HG02870 (cell line): ENCODE data around the gene TNIK.
"Not testable (repeated sequence)": the region's sequence is repeated elsewhere in the genome, so short reads cannot be mapped to it uniquely, and the experiment has no call there.

Experiments used
- ATAC-seq: cut with Tn5 transposase; IDR thresholded peaks from one replicate; pipeline ENCODE4 v1.9.1; 2021; ENCODE audit warnings: mild to moderate bottlenecking, moderate library complexity; ENCODE audit not compliant: unreplicated experiment

Gene TNIK

DNA sequence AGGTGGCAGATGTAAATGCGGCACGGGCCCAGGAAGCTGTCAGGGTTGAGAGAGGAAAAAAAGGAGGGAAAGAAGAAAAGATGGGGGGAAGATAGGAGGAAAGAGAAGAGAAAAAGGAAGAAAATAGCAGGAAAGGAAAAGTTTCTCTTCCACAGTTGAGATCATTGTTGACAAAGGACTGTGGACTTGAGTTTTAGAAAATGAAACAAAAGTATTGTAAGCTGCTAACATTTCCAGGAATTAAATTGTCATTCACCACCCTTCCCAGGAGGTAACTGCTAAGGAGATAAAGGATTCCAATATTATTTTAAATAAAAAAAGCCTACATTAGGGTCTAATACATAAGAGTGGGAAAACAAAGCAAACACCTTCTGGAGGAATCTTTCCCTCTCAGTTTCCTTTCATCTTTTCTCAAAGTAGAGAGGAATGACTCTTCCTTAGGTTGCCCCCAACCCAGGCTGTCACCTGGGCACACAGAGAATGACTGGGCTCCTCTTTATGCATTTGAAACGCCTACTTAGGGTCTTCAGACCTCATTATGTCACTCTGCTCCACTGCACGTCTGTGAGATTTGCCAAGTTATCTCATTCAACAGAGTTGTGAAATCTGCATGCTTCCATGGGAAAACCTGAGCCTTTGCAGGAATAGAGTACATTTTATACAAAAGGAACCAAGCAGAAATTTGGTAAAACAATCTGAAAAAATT, 194.0 kb downstream of the TNIK start:
- ATAC-seq, result no peak

DNA sequence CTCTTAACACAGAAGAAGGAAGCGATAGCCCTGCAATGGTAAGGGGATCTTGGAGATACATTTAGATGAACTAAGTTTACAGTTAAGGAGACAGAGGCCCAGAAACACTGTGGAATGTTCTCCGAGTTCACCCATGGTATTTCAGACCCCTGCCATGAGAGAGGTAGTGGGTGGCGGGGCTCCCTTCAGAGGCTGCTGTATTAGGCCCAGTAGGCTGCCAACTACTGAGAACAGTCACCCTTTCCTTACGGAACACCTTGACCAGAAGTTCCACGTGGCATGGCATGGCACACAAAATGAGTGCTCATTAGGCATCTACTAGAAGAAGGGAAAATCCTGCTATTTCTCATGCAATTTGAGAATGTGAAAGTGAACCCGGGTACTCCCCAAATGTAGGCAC, 195.4 kb downstream of the TNIK start:
- ATAC-seq, result no peak

DNA sequence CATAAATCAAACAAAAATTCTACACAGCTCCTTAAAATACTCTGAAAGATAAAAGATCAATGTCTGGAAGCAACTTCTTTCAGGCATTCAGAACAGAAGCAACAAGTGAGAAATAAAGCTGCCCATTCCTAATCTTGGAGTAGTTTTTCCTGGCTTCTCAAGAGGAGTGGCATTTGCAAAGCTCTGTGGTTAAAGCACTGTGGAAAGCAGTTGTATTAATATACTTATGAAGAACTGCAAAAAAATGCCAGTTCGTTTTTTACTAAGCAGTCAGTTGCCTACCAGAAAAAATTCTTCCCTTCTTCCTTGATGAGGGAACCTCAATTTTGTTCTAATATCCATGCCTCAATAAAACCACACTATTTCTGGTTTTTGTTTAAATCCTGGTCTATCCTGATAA, 197.8 kb downstream of the TNIK start:
- ATAC-seq, result no peak

DNA sequence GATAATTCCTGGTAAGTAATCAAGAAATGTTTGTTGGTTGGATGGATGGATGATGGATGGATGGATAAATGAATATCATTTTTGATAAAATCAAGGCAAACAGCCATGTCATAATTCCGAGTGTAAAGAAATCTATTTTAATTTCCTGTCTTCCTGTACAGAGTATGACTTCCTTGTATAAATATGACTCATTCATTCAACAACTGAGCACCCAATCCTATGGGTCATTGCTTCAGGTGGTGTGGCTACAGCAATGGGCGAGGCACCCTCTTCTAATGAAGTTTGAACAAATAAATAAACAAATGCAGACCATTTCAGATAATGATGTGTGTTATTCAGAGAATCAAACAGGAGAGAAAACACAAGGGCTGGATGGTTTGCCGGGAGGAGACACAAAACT, 198.7 kb downstream of the TNIK start:
- ATAC-seq, result no peak

DNA sequence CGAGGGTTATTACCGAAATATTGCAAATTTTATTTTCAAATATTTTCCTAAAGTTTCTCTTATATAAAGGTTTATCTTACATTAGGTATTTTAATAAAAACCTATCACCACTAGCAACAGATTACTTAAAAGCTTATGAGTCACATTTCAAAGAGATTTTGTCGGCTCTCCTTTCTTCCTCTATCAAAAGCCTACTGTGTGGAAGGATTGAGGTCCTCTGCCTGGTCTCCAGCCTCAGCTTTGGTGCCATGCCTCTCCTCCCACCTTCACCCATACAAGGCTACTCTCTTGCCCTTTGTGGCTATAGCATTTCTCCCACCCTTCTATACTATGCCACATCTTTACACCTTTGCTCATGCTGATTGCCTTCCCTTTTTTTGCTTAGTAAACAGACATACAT, 199.3 kb downstream of the TNIK start:
- no peak for ATAC-seq

DNA sequence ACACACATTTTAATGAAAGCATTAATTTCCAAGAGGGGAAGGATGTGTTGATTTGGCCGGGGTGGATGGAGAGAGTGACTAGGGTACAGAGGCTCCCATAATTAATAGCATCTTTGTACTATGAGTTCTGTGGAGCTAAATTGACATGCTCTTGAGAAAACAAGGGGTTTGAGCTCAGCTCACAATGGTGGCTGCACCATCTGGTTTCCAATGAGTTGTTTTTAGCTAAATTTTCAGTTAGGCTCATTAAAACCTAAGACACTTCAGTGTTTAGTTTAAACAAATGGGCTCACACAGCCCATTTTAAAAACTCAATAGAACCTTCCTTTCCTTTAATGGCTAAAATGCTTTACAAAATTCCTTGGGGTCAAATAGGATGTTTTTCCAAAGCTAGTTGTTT, 199.7 kb downstream of the TNIK start:
- ATAC-seq, result no peak

DNA sequence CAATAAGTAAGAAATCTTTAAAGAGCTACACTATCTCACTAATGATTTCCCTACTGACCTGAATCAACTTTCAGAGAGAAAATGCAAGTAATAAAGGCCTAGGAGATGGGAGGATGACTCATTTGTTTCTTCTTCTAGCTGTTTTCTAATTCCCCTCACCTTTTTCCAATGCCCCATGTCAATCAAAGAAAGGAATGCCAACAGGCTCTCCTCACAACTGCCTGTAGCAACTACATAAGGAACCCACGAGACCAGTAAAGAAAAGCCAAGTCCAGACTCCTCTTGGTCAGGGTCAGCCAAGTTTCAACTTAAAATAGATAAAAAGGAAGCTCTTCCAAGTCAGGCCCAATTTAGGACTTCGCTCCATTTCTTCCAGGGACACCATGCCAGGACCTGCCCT, 201.9 kb downstream of the TNIK start:
- ATAC-seq, result no peak

DNA sequence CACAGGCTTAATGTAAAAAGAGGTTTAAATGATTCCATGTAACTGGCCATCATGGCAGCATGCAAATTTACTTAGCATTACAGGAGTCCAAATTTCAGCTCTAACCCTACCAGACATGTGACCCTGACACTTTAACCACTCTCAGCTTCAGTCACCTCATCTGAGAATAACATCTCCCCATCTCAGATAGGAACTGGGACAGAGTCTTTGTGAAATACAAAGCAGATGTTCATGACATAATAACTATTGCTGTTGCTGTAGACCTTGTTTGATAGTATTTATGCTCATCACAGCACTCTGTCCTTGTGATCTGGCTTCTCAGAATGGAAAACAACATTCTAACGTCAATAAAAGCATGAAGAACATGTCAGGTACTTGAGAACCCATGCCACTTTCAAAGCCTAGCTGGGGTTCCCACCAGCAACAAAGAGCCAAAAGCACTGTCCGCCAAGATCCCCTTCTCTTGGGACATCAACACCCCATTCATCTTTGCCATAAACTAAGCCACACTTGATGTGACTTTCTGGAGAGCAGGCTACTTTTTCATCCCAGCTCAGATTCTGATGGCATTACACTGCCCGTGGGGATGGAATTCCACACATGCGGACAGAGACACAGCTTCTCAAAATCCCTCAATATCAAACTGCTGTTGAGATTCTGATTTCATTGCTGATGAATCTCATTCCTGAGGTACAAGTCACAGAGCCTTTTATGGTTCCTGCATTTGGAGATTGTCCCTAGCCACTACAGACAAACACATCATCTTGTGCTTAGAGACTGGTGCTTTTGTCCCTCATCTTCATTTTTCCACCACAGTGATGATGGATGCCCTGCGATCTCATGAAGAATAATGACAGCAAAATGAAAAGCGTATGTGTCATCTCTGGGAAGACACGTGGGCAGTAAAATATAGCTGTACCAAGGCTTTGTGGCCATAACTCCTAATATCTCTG, 202.7 kb downstream of the TNIK start:
- ATAC-seq, result peak; percentile 56

DNA sequence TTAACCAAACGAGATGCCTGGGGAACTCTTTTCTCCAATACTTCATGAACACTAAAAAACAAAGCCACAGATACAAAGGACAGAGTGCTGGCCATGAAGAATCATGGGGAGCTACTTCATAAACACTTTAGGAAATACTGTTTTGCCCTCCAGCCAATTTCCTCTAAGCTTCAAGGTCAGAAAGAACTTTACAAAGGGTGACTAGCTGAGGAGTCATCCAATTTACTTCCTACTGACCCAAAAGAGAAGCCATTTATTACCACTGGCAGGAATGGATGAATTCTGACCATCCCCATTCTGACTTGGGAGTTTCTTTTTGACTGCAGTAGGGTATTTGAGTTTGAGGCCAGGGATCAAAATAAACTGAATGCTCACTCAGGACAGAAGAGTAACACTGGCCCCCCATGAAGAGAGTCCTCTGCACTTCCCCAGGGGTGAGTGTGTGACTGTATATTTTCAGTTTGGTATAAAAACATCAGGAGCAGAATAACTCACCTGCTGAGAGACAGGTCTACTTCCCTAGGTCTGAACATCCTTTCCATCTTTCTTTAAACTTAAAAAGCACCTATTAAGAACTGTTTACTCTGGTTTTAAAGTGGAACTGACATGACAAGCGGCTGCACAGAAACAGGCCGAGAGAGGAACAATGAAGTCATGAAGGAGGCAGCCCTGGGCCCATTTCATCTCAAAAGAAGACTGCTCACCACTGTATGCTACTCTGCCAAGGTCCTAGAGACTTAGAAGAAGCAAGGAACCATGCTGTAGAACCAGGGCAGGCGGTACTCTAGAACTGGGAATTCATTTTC, 203.6 kb downstream of the TNIK start:
- peak; percentile 5 for ATAC-seq

DNA sequence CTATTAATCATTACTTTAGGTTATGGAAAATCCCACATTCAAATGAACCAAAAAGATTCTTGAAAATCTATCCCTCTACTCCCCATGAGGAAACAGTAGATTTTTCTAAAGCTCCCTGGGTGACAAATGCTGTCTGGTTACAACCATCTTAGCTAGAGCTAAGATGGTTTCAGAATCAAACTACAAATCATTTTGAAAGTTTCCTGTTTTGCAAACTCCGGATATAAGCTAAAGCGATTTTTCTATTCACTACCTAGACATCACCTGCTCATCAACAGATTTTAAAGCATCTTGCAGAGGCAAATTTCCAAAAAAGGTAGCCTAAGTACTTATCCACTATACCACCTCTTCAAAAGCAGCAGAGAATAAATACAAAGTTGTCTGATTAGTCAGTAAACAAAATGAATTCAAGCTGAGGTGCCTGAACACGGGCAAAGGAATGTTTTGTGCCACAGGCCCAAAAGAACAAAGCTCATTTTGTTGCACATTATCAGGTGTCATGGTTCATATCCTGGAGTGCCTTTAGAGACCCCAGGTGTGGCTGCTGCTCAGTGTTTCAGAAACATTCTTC, 204.9 kb downstream of the TNIK start:
- peak; percentile 49 for ATAC-seq

DNA sequence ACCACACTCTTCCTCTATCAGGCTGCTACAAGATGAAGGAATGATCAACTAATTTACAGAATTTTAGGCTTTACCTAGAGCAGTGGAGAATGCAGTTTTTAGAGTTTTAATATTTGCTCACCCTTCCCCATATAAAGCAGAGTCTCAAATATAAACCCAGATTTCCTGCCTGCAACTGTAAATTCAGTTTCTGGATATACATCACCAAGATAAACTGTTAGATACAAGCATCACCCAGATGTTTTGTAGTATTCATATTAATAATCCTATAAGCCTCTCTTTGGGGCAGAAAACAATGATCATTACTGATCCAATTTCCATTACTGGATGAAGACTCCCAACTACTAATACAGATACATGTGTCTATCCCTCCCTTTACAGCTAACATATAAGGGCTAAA, 205.9 kb downstream of the TNIK start:
- no peak for ATAC-seq

DNA sequence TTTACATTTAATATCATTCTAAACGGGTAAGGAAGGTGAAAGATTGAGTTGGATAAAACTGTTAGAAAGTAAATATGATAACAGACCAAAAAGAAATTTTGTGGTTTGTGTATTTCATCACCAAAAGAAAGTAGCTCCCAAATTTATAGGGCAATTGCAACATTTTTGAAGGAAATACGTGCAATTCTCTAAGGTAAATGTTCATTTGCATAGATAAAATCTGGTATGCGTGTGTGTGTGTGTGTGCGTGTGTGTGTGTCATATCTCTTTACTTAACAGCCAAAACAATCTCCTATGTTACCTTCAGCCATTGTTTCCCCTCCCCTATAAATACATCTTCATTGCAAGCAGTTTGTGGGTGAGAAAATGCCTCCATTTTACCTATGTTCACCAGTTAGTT, 208.4 kb downstream of the TNIK start:
- ATAC-seq, result no peak

DNA sequence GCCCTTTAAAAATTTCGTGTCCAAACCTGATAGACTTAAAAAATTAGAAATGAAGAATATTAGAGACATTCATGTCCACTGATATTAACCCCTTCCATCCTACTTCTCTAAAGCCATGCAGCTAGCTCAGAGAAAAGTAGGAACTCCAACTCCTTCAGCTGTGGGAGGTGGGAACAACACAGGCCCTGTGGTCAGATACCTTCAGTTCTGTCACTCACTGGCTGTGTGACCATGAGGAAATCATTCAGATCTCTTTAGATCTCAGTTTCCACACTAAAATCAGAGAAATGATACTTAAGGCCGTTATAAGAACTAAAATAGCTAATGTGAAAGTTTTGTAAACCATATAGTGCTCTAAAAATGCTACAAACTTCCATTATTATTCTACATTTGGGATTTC, 209.8 kb downstream of the TNIK start:
- no peak for ATAC-seq

DNA sequence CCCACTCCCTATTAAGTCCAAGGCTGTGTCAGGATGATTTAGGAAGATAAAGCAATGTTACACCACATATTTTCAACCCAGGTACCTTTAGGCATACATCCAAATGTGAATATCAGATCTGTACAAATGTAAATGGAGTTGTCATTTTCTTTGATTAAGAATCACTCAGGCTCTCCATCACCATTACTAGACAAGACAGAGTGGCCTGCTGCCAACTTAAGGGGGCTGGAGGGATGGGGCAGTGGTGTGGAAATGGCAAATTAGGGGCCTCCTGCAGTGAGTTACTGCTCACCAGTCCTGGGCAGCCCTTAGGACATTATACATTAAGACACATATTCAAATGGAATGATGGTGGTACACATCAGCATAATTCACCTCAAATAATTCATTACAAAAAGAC, 211.0 kb downstream of the TNIK start:
- ATAC-seq, result peak; percentile 4

DNA sequence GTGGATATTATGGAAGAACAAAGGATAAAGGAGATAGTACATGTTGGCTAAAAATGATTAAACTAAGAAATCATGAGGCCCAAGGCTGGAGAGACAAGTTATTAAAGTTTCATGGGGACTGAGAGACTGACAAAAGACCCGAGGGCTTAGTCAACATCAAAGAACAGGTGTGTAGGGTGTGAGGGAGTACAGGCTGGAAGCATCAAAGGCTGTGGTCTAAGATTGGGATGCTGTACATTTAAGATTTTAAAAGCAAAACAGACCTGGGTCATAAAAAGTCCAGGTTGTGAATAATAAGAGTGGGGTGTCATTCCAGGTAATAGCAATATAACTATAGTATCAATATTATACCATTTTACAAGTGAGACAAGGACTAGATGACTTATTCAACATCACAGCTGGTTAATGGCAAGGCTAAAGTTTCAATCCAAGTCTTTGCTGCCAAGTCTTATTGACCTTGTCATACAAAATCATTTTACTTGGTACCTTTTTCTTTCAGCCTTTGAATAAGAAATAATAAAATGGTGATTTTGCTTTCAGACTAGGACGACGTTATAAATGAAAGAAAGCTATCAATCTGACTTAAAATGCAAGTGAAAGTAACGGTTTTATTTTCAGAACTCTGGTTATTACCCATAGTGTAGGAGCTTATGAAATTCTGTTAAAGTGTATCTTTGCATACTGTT, 211.6 kb downstream of the TNIK start:
- ATAC-seq, result peak; percentile 72

DNA sequence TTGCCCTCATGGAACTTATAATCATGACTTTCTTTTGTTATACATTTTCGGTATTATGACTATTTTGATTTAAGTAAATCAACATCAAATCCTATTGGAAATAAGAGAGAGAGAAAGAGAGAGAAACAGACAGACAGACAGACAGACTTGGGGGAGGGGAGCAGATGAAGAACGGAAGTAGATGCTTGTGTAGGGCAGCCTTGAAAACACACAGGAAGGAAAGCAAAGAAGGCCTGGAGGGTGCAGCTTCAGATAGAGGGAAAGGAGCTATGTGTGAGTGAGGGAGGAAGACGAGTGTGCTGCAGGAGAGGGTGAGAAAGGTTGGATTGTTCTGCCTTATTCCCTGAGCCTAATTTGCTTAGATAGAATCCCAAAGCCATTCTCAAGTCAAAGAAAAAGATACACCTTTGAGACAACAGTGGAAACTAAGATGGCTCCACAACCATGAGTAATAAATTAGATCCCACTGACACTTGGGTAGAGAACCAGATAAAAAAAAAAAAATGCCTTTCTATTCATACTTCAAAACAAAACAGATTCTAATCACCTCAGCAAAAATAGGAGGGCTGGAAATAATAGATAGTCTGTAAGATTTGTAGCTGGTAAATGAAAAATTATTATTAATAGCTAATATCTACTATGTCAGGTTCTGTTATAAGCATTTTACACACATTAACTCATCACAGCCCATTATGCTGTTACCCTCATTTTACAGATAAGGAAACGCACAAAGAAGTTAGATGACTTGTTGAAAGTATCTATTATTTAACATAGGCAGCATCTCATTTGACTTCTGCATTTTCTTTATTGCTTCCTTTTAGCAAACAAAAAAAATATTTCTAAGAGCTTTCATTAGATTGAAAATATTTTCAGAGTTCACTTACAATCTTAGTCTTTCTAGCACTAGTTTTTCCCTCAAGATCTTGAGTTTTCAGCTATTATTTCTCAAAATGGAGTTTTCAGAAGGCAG, 214.1 kb downstream of the TNIK start:
- no peak for ATAC-seq

DNA sequence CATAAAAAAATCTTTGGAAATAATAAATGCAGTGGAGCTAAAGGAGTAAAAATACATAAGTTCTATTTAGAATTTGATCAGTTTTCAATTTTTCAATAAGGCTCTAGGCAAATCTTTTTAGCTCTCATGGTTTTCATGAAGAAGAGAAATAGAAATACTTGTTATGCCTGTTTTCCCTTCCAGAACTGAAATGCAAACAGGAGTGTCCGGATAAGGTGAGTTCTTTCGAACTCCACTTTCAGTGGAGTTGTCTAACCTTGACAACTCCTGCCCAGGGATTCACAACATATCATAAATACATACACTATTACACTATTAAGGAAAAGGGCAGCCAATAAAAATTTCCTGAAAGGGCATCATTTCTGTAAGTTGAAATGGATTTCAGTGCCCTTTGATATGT, 217.3 kb downstream of the TNIK start:
- no peak for ATAC-seq

DNA sequence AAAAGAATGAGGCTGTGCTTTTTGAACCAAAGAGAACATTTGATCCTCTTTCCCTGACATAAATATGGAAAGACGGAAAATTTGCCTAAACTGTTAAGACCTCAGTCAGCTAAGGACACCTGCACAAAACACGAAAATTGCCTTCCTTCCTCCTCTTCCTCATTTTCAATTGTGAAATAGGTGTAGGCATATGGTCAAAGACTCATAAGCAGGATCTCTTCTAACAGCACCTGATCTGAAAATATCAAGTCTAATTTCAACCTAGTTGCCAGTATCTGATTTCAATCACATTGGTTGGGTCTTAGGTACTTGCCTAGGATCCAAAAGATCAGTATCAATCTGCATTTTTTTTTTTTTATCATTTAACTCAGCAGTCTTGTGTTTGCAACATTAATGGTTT, 218.0 kb downstream of the TNIK start:
- ATAC-seq, result no peak

DNA sequence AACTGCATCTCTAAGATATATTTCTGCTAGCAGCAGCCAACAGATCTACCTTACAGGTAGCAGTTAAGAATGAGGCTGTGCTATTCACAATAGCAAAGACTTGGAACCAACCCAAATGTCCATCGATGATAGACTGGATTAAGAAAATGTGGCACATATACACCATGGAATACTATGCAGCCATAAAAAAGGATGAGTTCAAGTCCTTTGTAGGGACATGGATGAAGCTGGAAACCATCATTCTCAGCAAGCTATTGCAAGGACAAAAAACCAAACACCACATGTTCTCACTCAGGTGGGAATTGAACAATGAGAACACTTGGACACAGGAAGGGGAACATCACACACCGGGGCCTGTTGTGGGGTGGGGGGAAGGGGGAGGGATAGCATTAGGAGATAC, 218.6 kb downstream of the TNIK start:
- ATAC-seq, result not testable (repeated sequence)

DNA sequence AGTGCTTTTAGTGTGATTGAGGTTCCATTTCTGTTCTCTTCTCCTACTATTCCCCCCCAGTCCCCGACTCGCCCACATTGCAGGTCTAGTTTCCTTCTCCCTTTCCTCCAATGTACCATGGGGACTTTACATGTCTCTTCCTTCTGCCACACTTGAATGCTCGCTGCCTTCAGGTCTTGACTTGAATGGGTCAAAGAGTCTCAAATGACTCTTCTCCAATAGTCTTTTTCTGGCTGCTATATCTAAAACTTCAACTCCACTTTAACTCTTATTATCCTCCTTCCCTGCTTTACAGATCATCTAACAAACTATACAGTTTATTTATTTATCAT, 219.7 kb downstream of the TNIK start:
- no peak for ATAC-seq
